GM12878 (cell line): ENCODE measurements around the gene LRP1B. TPM values are rescaled to one million over a fixed set of nuclear protein-coding genes. Genes with fewer than 3 reads are reported as not detected.

Experiments
- BCL11A ChIP-seq: IDR thresholded peaks from 2 replicates; pipeline ENCODE4 v1.6.1; 2011; ENCODE audit warnings: low read depth, low read length
- CBX3 ChIP-seq: fragments of 200-600 bp; sonication (generic); IDR thresholded peaks from 2 replicates; pipeline ENCODE4 v1.6.1; 2016; ENCODE audit warnings: low read depth, borderline replicate concordance
- CBX5 ChIP-seq: sonication (generic); IDR thresholded peaks from 2 replicates; pipeline ENCODE4 v1.6.1; 2016; ENCODE audit warnings: low read depth, moderate library complexity, mild to moderate bottlenecking, inconsistent platforms
- FOXK2 ChIP-seq: fragments of 450-650 bp; IDR thresholded peaks from 2 replicates; pipeline ENCODE4 v1.6.1; 2017; ENCODE audit warnings: mild to moderate bottlenecking, moderate library complexity
- GABPA ChIP-seq: IDR thresholded peaks from 2 replicates; pipeline ENCODE4 v1.6.1; 2014; ENCODE audit warnings: antibody characterized with exemption, low read depth, mild to moderate bottlenecking, inconsistent platforms
- IKZF2 ChIP-seq, 2 experiments: fragments of 450-650 bp; IDR thresholded peaks; 2 replicates each; pipeline ENCODE4 v1.6.1; 2017; ENCODE audit warnings: mild to moderate bottlenecking in 2 of 2, moderate library complexity in 2 of 2
- KAT2A ChIP-seq: conservative IDR thresholded peaks from 2 replicates; pipeline ENCODE4 v1.6.1; 2011; ENCODE audit warnings: low read depth, low read length; ENCODE audit not compliant: control insufficient read depth
- MLLT1 ChIP-seq: fragments of 450-650 bp; IDR thresholded peaks from 2 replicates; pipeline ENCODE4 v1.6.1; 2016; ENCODE audit warnings: mild to moderate bottlenecking
- MTA2 ChIP-seq: fragments of 450-650 bp; IDR thresholded peaks from 2 replicates; pipeline ENCODE4 v1.6.1; 2016; ENCODE audit warnings: low read depth, mild to moderate bottlenecking, moderate library complexity
- MTA3 ChIP-seq: IDR thresholded peaks from 2 replicates; pipeline ENCODE4 v1.6.1; 2012; ENCODE audit warnings: low read length, inconsistent platforms, borderline replicate concordance
- NFIC ChIP-seq: IDR thresholded peaks from 2 replicates; pipeline ENCODE4 v1.6.1; 2012; ENCODE audit warnings: low read depth, mild to moderate bottlenecking, inconsistent platforms, low read length, moderate library complexity
- NFYB ChIP-seq: IDR thresholded peaks from 2 replicates; pipeline ENCODE4 v1.6.1; 2011; ENCODE audit warnings: low read depth, mild to moderate bottlenecking, low read length, improper control_type of control experiment, moderate library complexity; ENCODE audit not compliant: insufficient read depth
- NR2F1 ChIP-seq: fragments of 450-650 bp; conservative IDR thresholded peaks from 2 replicates; pipeline ENCODE4 v1.6.1; 2017; ENCODE audit warnings: mild to moderate bottlenecking
- POLR2AphosphoS2 ChIP-seq: IDR thresholded peaks from 2 replicates; pipeline ENCODE4 v1.6.1; 2011; ENCODE audit warnings: low read depth, mild to moderate bottlenecking, low read length, improper control_type of control experiment, moderate library complexity
- POLR2AphosphoS5 ChIP-seq: IDR thresholded peaks from 2 replicates; pipeline ENCODE4 v1.6.1; 2011; ENCODE audit warnings: mild to moderate bottlenecking, low read length, inconsistent platforms
- POU2F2 ChIP-seq: IDR thresholded peaks from 3 replicates; pipeline ENCODE4 v1.6.1; 2011; ENCODE audit warnings: low read depth, mild to moderate bottlenecking, low read length, borderline replicate concordance
- RBBP5 ChIP-seq: fragments of 200-600 bp; sonication (generic); conservative IDR thresholded peaks from 2 replicates; pipeline ENCODE4 v1.6.1; 2016
- RFX5 ChIP-seq: IDR thresholded peaks from 2 replicates; pipeline ENCODE4 v1.6.1; 2011; ENCODE audit warnings: low read depth, low read length, improper control_type of control experiment
- SKIL ChIP-seq: fragments of 450-650 bp; IDR thresholded peaks from 2 replicates; pipeline ENCODE4 v1.6.1; 2017; ENCODE audit warnings: mild to moderate bottlenecking, low read depth, inconsistent platforms; ENCODE audit not compliant: poor library complexity, severe bottlenecking
- SMC3 ChIP-seq: IDR thresholded peaks from 2 replicates; pipeline ENCODE4 v1.6.1; 2011; ENCODE audit warnings: low read length, improper control_type of control experiment, borderline replicate concordance
- SUZ12 ChIP-seq: fragments of 200-600 bp; sonication (generic); IDR thresholded peaks from one replicate; pipeline ENCODE4 v1.6.1; 2018; ENCODE audit warnings: antibody characterized with exemption, mild to moderate bottlenecking; ENCODE audit not compliant: unreplicated experiment
- TCF3 ChIP-seq: IDR thresholded peaks from 2 replicates; pipeline ENCODE4 v1.6.1; 2012; ENCODE audit warnings: low read depth, mild to moderate bottlenecking, low read length, borderline replicate concordance; ENCODE audit not compliant: insufficient read depth
- ZNF207 ChIP-seq: fragments of 450-650 bp; IDR thresholded peaks from 2 replicates; pipeline ENCODE4 v1.6.1; 2014; ENCODE audit warnings: antibody characterized with exemption, mild to moderate bottlenecking, borderline replicate concordance
- polyA plus RNA-seq, 11 experiments: library from polyadenylated mRNA; depleted of rRNA in 4 of 11; unstranded in 6 of 11; stranded (reverse) in 5 of 11; fragments of >200 nt; fragmentation: Nextera tagmentation in 4 of 11; fragmentation: Illumina TruSeq in 1 of 11; extraction: Ambion mirVana in 4 of 11; extraction: Trizol in 1 of 11; gene quantifications; 1 replicate in 1 of 11; 2 replicates in 10 of 11; pipeline versions ENCODE4 v1.2.1 to v1.2.3, GENCODE V29; 2011 to 2016; ENCODE audit warnings: inconsistent platforms in 2 of 11, missing spikeins in 2 of 11, low read depth in 1 of 11
- total RNA-seq, 4 experiments: library from RNA; depleted of rRNA in 3 of 4; stranded (reverse); fragments of >200 nt in 3 of 4; fragmentation: Illumina TruSeq in 1 of 4; extraction: Trizol in 1 of 4; gene quantifications; 2 replicates each; pipeline versions ENCODE4 v1.2.1 to v1.2.3, GENCODE V29; 2013 to 2021
- TF ChIP-seq, protein P1 (sequence below): fragments of 450-650 bp; IDR thresholded peaks from 2 replicates; pipeline ENCODE4 v1.6.1; 2014; ENCODE audit warnings: mild to moderate bottlenecking

The LRP1B gene
- total and polyA plus RNA-seq, 10 of the 15 experiments (the other 5 are each of a cell fraction or from before 2014, with no cell fraction given): under 0.01 to 0.06 (median 0.03) TPM; not detected in 5

GRCh38 chr2:141513853-141514252 is 617.0 kb downstream of the LRP1B start (continued):
- no peak for TF ChIP-seq KAT2A
- TF ChIP-seq ZNF207: no peak
- TF ChIP-seq RBBP5: no peak
- no peak for TF ChIP-seq NFYB
- TF ChIP-seq SMC3: no peak
- peak; percentile 81; the same call in 2 of the 3 replicates for TF ChIP-seq POU2F2
- peak; percentile 92; the same call in 1 of the 2 replicates for TF ChIP-seq CBX5
- TF ChIP-seq BCL11A: peak; percentile 100
- TF ChIP-seq TCF3: peak; percentile 71; the same call in 1 of the 2 replicates
- TF ChIP-seq, protein P1, sequence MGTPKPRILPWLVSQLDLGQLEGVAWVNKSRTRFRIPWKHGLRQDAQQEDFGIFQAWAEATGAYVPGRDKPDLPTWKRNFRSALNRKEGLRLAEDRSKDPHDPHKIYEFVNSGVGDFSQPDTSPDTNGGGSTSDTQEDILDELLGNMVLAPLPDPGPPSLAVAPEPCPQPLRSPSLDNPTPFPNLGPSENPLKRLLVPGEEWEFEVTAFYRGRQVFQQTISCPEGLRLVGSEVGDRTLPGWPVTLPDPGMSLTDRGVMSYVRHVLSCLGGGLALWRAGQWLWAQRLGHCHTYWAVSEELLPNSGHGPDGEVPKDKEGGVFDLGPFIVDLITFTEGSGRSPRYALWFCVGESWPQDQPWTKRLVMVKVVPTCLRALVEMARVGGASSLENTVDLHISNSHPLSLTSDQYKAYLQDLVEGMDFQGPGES: no peak
- no peak for TF ChIP-seq POLR2AphosphoS5
- no peak for TF ChIP-seq CBX3
- peak; percentile 67; the same call in 1 of the 2 replicates for TF ChIP-seq GABPA
- peak; percentile 99 for TF ChIP-seq MTA3
- TF ChIP-seq RFX5: no peak
- no peak for TF ChIP-seq SUZ12
- no peak for TF ChIP-seq POLR2AphosphoS2
- TF ChIP-seq NR2F1: peak; percentile 79
- TF ChIP-seq MLLT1: no peak
- peak; percentile 75 for TF ChIP-seq MTA2
- peak; percentile 26 for TF ChIP-seq SKIL
- TF ChIP-seq IKZF2 (IDR thresholded peaks at IDR 0.05): peak; percentile 50 to 71; a peak in 3 of 4 replicates
- TF ChIP-seq FOXK2: no peak
- peak; percentile 99 for TF ChIP-seq NFIC
- TF ChIP-seq, all 136 proteins: peak for 47
